Right hindlimb (tissue), 1 donor: ENCODE data around the gene LAMP5.

Experiments
- DNase-seq: peaks from one replicate; pipeline ENCODE4 v3.0.0-alpha.2; 2018

The LAMP5 gene, protein sequence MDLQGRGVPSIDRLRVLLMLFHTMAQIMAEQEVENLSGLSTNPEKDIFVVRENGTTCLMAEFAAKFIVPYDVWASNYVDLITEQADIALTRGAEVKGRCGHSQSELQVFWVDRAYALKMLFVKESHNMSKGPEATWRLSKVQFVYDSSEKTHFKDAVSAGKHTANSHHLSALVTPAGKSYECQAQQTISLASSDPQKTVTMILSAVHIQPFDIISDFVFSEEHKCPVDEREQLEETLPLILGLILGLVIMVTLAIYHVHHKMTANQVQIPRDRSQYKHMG

DNA sequence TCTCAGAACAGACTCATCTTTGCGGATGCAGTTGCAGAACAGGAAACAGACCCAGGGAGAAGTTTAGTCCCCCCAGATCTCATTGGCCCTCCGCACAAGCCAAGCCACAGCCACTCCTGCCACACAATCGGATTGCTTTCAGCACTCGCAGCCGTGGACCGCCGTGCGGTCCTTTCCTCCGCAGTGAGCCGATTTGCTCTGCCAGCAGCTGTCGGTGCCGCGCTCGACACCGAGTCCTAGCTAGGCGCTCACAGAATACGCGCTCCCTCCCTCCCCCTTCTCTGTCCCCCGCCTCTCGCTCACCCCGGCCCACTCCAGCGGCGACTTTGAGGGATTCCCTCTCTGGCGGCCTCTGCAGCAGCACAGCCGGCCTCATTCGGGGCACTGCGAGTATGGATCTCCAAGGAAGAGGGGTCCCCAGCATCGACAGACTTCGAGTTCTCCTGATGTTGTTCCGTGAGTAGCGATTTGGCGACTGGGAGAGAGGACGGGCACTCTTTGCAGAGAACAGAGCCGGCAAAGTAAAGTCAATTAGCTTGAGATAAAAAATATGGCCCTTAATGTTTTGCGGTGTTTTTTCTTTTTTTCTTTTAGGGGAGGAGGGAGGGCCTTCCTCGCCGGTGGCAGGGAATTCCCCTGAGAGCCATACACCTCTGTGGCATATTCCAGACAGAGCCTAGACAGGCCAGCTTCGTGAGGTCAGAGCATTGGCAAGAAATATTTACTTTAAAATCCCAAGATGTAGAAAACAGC is at the start of gene LAMP5:
Gene LAMP5 (plus strand): TSS at position 130 of the 753 bp plus-strand sequence. CDS start 263 bp downstream, at position 393.
- DNase-seq = peak; percentile 75

DNA sequence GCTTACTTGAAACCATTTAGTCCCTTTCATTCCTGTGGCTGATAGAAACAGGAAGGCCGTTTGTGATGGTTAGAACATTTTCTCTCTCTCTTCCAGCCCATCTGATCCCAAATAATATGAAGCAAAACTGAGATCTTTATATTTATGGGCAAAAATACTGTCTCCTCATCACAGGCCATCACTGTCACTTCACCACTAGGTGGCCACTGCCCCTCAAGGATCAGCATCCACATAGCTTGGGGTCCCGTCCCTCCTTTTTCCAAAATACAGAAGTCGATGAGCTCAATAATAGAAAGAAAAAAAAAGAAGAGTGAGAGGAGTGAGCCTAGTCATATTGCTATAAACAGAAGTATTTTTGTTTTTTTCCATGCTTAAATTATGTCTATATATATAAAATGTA is 46.4 kb upstream of the LAMP5 start:
- no peak for DNase-seq

DNA sequence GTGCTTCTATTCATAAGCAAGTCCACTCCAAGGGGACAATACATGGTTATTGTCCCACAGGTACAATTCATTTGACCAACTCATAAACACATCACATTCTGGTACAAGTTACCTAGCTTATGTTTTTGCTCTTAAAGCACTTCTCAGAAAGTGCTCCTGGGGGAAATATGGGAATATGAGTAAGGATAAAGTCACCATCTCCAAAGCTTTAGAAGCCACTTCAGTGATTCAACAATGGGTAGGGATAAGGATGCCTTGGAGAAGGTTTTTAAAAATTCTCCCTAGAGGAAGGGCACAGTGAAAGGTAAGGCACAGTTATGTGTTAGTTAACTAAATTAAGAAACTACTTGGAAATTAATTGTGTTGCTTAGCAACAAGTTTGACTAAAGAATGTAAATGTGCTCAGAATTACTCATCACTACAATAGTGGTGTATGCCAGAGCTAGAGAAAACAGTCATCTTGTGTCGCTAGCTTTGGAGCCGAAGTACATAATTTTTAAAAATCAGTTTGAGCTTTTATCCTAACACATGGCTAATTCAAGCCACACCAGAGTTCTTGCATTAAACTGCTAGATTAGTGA is 39.5 kb upstream of the LAMP5 start:
- DNase-seq = no peak

DNA sequence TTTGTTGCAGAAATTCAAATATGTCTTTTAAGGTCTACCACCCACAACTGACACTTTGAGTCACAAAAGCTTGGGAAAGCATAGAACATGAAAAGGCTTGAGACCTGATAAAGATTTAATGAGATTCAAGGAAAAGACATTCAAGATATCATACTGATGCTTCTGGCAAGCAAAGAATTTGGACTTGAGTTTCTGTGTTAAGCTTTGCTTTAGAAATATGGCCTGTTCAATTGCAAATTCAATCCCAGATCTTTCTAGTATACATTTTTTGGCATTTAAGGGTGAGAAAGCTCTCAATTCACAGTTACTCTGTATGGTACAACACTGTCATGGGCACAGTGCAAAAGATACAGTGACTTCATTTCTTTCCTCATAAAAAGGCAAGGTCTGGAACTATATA is 38.9 kb upstream of the LAMP5 start:
- DNase-seq = no peak

DNA sequence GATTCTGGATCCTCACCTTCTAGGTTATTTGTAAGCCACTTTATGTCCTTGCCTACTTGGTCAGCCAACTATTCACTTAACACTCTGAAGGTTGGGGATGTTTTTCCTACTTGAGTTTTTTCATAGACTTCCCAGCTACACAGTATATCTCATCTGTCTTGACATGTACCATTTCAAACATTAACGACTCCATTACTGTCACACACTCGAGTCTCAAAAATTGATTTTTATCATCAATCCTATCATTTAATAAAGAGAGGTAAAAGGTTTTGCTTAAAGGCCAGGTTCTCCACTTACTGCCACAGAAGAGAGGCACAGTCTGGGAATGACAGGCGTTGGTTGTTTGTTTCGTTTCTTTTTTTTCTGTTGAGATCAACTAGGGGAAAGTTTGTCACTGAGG is 38.2 kb upstream of the LAMP5 start:
- no peak for DNase-seq

DNA sequence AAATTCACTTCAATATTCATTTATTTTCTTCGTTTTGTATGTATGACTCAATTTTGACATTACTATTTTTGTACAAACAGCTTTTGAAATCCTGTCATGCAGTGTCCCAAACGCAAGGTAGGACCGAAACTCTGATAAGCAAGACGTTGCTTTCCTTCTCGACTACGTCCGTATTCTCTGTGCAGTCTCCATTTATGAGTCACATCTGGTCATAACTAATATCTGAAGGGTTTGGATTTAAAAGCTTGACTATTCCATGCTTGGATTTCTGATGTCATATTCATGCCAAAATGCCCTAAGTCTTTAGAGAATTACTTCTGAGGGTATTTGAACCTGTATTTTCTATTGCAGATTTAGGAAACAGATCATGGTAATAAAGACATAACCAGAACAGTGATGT is 37.8 kb upstream of the LAMP5 start:
- DNase-seq = no peak

DNA sequence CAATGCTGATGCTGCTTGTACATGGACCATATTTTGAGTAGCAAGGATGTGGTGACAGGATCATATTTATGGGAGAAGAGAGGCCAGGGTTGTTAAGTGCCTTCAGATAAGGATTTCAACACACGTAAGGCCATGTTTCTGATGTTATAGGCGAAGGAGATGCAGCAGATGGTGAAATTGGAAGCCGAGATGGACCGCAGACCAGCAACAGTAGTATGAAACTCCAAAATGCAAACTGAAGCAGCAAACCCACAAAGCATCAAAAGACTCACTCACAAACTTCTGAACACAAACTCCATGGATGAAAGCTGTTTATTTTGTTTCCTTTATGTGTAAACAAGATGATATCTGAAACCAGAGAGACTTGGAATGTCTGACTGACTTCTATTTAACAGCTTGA is 35.6 kb upstream of the LAMP5 start:
- DNase-seq = no peak

DNA sequence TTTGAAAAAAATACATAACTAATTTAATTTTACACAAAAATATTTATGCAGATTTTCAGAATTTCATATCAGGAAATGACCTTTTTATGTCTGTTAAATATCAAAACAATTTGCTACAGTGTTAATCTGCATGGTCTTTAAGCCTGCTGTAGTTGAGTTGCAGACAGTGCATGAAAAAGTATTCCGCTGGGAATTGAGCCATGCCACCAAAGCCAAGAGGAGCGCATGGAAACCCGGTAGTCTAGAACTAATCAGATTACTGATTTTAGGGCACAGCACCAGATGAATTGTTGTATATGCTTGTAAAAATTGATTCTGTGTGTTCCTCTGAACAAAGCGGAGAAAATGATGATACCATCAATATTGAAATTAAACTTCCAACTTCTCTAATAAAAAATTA is 34.3 kb upstream of the LAMP5 start:
- DNase-seq = no peak

DNA sequence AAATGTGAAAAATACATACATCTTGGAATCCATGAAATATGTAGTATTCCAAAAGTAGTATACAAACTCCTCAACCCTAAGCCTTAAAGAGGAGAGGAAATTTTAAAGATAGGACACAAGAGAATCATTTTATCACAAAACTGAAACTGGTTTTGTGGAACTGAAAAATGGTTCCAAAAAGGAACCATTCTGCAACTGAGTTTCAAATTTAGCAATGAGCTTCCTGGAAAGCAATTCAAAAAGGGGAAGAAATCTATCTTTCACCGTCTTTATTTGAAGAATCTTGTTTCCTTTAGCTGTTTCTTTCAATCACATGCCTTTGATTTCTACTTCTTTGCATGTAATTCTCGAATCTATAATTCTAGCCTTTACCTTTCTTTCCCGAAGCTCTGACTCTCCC is 32.2 kb upstream of the LAMP5 start:
- DNase-seq = no peak

DNA sequence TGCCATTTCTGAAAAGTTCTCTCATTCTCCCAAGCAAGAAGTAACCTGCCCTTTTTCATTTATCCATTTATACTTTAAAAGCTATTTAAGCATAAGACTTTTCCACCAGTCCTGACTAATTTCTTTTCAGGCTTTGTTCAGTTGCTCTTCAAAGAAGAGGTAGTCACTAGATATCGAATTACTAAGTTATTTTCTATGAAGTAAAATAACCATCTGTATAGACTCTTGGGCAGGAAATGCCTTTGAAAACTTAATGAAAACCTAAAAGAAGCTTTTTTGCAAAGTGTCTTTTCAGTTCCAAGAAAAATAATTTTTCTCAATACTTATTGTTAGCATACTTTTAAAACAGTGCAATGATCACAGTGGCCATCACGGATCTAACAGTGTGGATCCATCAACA is 31.3 kb upstream of the LAMP5 start:
- no peak for DNase-seq

DNA sequence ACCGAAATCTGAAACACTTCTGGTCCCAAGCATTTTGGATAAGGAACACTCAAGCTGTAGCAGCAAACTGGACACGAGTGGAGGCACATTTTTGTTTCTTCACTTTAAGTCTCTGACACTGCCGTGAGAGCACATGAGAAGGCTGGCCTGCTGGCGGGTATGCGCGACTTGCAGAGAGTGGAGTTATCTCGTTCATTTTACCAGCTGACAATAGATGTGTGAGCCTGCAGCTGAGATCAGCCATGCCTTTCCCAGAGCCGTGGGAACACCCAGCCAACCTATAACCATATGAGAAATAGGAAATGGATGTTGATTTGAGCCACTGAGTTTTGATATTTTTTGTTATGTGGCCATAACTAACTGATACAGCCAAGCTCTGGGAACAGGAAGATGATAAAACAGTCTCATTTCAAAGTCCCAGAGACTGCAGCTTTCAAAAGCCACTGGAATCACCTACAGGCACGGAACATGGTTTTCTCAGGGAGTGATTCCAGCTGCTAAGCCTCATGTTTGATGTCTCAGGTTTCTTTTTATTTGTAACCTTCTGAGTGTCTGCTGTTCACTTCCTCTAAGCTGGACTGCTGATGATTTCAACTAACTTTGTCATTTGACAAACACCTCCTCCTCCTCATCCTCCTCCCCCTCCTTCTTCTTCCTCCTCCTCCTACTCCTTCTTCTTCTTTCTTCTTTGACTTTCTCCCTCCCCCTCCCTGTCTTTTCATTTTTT is 28.6 kb upstream of the LAMP5 start:
- DNase-seq = no peak

DNA sequence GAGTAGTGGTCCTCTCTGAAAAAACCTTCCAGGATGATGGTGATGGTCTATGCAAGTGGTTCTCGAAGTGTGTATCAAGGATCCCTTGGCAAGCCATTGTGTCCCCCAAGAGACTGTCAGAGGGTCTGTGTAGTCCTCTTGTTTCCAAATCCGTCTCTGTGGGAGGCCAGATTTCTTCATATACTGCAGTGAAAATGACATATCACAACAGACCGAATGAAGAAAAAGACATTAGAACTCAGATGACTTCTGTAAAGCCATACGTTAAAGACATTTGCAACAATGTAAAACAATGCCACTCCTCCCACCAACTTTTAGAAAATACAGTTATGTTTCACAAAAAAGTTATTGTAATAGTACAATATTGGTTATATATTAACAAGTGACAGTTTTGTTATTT is 27.2 kb upstream of the LAMP5 start:
- DNase-seq = no peak

DNA sequence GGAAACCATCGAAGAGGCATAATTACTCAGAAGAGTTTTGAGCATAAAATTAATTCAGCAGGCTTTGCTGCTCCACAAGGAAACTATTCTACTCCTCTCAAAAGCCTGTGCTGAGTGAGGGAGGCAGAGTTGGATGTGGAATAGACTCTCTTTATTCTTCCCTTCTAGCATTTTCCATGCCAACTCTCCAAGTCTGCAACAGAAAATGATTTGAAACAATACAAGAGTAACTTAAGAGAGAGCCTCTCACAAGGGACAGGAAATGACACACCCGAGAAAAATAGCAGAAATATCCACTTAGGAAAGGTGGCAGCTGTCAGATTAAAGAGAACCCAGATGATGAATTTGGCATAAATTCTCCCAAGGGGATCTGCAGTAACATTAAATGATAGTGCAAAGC is 26.3 kb upstream of the LAMP5 start:
- no peak for DNase-seq

DNA sequence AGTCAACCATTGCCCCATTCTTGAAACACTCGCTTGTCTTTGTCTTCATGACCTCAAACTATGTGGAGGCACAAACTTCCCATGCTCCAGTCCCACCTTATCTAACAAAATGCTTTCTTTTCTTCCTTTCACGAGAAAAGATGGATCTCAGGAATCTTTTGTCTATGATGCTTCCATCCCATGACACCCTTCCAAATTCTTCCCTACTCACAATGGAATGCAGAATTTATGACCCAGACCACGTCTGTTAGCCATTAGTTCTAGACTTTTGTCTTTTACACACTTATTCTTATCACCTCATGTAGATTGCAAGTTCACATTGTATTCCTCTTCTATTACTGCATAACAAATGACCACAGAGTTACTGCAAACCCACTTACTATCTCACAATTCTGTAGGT is 24.2 kb upstream of the LAMP5 start:
- DNase-seq = no peak

DNA sequence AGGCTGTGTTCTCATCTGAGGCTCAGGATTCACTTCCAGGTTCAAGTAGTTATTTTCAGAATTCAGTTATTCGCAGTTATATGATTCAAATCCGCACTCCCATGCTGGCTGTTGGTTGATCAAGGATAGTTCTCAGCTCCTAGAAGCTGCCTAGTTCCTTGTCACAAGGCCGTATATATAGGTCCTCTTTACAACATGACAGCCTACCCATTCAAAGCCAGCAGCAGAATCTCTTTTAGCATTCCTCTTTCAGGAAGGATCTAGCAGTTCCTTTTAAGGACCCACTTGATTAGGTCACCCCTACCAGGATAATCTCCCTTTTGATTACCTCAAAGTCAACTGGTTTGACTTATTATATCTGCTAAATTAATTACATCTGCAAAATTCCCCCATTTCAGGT is 23.8 kb upstream of the LAMP5 start:
- DNase-seq = no peak

DNA sequence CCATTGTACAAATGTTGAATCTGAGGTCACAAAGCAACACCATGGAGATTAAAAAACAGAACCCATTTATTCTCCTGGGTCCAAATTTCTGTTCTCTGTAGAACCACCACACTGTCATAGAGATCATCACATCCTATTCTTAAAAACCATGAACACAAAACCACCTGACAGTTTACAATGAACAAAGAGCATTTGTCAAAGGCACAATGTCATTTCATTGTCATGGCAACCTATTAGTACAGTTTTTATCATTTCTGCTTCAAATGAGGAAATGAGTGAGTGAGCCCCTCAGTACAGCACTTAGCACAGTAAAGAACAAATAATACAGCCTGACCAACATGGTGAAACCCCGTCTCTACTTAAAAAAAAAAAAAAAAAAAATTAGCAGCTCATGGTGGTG is 23.1 kb upstream of the LAMP5 start:
- DNase-seq = no peak

DNA sequence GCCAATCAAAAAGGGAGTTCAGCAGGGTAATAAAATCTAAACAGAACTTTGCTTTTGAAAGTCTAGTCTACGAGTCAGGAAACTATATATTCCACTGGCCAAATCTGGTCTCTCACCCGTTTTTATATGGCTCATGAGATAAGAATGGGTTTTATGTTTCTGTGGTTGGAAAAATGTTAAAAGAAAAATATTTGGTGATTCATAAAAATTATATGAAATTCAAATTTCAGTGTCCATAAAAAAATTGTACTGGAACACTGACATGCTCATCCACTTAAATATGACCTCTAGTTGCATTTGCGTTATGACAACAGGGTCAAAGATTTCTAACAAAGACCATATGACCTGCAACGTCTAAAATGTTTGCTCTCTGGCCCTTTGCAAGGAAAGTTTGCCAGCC is 22.3 kb upstream of the LAMP5 start:
- DNase-seq = no peak

DNA sequence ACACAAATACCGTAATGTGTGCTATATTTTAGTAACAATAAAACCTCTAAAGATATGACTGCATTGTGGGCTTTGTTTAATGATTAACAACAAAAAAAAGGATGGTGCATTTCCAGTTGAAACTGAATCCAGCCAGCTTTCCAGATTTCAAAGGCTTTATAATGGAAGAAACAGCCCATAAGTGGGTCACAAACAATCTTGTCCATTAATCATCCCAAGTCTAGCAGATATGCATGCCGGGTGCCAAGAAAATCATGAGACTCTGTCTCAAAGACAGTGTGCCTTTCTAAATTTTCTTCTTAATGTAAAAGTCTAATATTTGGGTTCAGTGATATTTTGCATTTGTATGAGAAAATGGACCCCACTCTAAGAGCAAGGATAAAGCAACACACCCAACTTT is 20.6 kb upstream of the LAMP5 start:
- DNase-seq = no peak

DNA sequence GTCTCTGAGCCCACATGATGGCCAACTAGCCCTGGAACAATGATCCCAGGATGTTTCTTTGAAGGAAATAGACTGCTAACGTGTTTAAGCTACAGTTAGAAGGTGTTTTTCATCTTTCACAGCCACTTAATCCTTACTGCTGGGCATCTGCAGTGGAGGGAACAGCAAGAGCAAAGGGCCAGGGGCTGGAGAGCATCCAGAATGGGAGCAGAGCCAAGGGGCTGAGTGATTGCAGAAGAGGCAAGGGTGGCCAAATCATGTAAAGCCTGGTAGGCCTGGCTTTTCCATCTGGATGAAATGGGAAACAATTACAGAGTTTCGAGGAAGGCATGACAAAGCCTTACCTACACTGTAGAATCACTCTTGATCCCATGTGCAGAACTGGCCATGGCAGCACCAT is 18.7 kb upstream of the LAMP5 start:
- no peak for DNase-seq

DNA sequence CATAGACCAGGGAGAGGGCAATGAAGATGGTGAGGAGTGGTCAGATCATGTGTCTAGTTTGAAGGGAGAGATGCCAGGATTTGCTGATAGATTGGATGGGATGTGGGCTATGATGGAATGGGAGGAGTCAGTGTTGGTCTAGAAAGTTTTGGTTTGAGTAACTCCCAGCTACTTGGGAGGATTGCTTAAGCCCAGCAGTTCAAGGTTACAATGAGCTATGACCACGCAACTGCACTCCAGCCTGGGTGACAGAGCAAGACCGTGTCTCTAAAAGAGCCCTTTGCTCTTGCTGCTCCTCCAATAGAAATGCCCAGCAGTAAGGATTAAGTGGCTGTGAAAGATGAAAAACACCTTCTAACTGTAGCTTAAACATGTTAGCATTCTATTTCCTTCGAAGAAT is 18.2 kb upstream of the LAMP5 start:
- no peak for DNase-seq

DNA sequence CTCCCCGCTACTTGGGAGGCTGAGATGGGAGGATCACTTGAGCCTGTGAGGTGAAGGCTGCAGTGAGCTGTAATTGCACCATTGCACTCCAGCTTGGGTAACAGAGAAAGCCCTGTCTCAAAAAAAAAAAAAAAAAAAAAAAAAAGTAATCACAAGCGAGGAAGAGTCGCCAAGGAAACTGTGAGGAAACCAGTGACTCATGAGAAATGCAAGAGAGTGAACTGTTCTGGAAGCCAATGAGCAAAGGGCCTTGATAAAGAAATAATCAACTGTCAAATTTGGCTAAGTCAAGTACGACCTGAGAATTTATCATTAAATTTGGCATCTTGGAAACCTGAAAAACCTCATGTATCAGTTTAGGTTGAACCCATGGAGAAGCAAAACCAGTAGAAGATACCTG is 16.1 kb upstream of the LAMP5 start:
- no peak for DNase-seq

DNA sequence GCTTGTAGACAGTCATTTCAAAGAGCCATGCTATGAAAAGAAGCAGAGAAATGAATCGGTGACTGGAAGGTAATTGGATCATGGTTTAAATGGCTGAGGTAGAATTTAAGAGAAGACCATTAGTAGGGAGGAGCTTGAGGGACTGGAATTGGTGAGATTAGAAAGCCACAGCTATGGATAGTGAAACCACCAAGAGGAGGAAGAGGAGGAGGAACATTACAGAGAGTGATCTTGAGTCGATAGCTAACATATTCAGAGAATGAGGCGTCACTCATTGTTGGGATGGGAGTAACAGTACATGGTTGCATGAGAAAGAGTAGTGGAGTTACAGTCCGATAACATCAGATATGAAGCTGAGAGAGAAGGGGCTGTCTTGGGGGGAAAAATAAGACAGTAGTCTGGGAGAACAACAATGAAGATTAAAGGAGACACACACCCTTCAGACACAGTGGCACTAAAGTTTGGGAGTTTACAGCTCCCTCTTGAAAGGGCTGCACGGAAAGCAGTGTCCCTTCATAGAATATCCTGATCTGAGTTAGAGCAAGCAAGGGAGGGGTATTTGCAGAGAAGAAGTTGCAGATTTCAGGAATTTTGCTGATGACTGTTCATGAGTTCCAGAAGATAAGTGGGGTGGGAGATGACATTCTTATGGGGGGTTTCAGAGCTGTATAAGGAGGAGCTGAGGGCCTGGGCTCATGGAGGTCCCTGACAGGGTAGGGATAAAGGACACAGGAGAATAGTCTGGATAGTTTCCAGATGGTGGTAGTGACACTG is 15.1 kb upstream of the LAMP5 start:
- no peak for DNase-seq

DNA sequence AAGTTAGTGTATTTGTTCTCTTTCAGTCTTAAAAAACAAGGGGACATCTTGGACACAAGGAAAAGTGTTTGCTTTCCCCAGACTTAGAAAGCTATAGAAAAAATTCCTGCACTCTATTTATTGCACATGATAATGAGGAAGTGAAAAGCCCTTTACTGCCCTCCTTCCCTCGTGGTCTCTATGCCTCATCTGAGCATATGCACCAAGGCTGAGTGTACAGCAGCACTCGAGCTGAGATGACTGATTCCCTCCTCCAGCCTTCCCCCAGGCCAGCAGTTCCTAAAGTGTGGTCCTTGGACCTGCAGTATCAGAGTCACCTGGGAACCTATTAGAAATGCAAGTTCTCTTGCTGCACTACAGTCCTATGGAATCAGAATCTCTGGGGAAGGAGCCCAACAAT is 14.3 kb upstream of the LAMP5 start:
- DNase-seq = no peak
